Naive thymus-derived CD4-positive, alpha-beta T cell (primary cell): ENCODE measurements around the gene IFIT1. TPM values are rescaled to one million over a fixed set of nuclear protein-coding genes. Genes with fewer than 3 reads are reported as not detected.

Experiments used
- ATAC-seq: fragments of 150-1000 bp; cut with Tn5 transposase; 2 replicates; pipeline ENCODE4 v1.10.0; 2021; ENCODE audit warnings: mild to moderate bottlenecking, moderate library complexity
- CTCF ChIA-PET: fragments of 350-600 bp; sonication (Branson Sonifier 250); formaldehyde crosslinking; loops from one replicate; lab custom pipeline; 2021; ENCODE audit warnings: antibody characterized with exemption; lab: Charles Lee
- POLR2A ChIA-PET: fragments of 350-600 bp; sonication (Branson Sonifier 250); formaldehyde crosslinking; loops from one replicate; lab custom pipeline; 2021; ENCODE audit warnings: antibody characterized with exemption, inconsistent platforms; lab: Charles Lee
- DNase-seq, 9 donors: peaks; one replicate each; pipeline versions ENCODE4 v3.0.0 to v3.0.0-alpha.2; 2020 to 2022; ENCODE audit warnings: mixed read lengths in 1 of 9
- H3K27ac ChIP-seq: one replicate; pipeline ENCODE4 v1.7.0; 2013; ENCODE audit warnings: mild to moderate bottlenecking, low read depth, low read length, moderate library complexity
- H3K27me3 ChIP-seq, 2 donors: one replicate each; pipeline ENCODE4 v1.7.0; 2013; ENCODE audit warnings: low read length in 2 of 2, mild to moderate bottlenecking in 2 of 2, moderate library complexity in 2 of 2; ENCODE audit not compliant: control insufficient read depth in 2 of 2, insufficient read depth in 2 of 2
- H3K36me3 ChIP-seq, 3 experiments: 1 replicate in 2 of 3; 2 replicates in 1 of 3; pipeline ENCODE4 v1.7.0; 2013; ENCODE audit warnings: low read length in 3 of 3, mild to moderate bottlenecking in 3 of 3, moderate library complexity in 1 of 3; ENCODE audit not compliant: insufficient read depth in 3 of 3, control insufficient read depth in 2 of 3
- H3K4me1 ChIP-seq, 2 donors: one replicate each; pipeline ENCODE4 v1.7.0; 2013; ENCODE audit warnings: low read length in 2 of 2, mild to moderate bottlenecking in 2 of 2, moderate library complexity in 1 of 2; ENCODE audit not compliant: control insufficient read depth in 2 of 2, insufficient read depth in 2 of 2
- H3K4me3 ChIP-seq: 2 replicates; pipeline ENCODE4 v1.7.0; 2013; ENCODE audit warnings: mild to moderate bottlenecking, low read length
- H3K9me3 ChIP-seq, 3 experiments: 1 replicate in 2 of 3; 2 replicates in 1 of 3; pipeline ENCODE4 v1.7.0; 2013; ENCODE audit warnings: low read length in 3 of 3; ENCODE audit not compliant: control insufficient read depth in 2 of 3
- H3K27ac Mint-ChIP-seq, 9 donors: one replicate each; pipeline ENCODE4 v1.8.0; 2020 to 2022; ENCODE audit warnings: mixed read lengths in 9 of 9, mild to moderate bottlenecking in 8 of 9, moderate library complexity in 5 of 9, inconsistent platforms in 2 of 9
- H3K27me3 Mint-ChIP-seq, 5 donors: one replicate each; pipeline ENCODE4 v1.8.0; 2021 to 2022; ENCODE audit warnings: mixed read lengths in 5 of 5, mild to moderate bottlenecking in 1 of 5
- H3K36me3 Mint-ChIP-seq, 5 donors: one replicate each; pipeline ENCODE4 v1.8.0; 2020 to 2022; ENCODE audit warnings: mixed read lengths in 5 of 5, mild to moderate bottlenecking in 3 of 5, inconsistent platforms in 1 of 5
- H3K4me1 Mint-ChIP-seq, 7 donors: one replicate each; pipeline ENCODE4 v1.8.0; 2020 to 2022; ENCODE audit warnings: mixed read lengths in 7 of 7, mild to moderate bottlenecking in 3 of 7, inconsistent platforms in 1 of 7
- H3K4me3 Mint-ChIP-seq, 10 donors: one replicate each; pipeline ENCODE4 v1.8.0; 2020 to 2022; ENCODE audit warnings: mild to moderate bottlenecking in 10 of 10, mixed read lengths in 10 of 10, moderate library complexity in 6 of 10, inconsistent platforms in 2 of 10
- H3K9me3 Mint-ChIP-seq, 11 donors: one replicate each; pipeline ENCODE4 v1.8.0; 2020 to 2022; ENCODE audit warnings: mixed read lengths in 11 of 11, mild to moderate bottlenecking in 4 of 11, inconsistent platforms in 1 of 11, moderate library complexity in 1 of 11
- intact Hi-C, 2 donors: fragments of 100-400 bp; cut with micrococcal nuclease; formaldehyde crosslinking; loops; one replicate each; pipeline ENCODE4 v1.15.1; 2023
- polyA plus RNA-seq, 2 donors: library from polyadenylated mRNA; unstranded; fragments of 300-500 nt; fragmentation: Illumina TruSeq; gene quantifications; one replicate each; pipeline ENCODE4 v1.2.3, GENCODE V29; 2021
- total RNA-seq, 6 experiments: library from RNA in 5 of 6; stranded (reverse) in 5 of 6; gene quantifications; 1 replicate in 5 of 6; 2 replicates in 1 of 6; pipeline ENCODE4 v1.2.3 and lab custom pipeline; 2021 to 2026

Gene IFIT1, protein sequence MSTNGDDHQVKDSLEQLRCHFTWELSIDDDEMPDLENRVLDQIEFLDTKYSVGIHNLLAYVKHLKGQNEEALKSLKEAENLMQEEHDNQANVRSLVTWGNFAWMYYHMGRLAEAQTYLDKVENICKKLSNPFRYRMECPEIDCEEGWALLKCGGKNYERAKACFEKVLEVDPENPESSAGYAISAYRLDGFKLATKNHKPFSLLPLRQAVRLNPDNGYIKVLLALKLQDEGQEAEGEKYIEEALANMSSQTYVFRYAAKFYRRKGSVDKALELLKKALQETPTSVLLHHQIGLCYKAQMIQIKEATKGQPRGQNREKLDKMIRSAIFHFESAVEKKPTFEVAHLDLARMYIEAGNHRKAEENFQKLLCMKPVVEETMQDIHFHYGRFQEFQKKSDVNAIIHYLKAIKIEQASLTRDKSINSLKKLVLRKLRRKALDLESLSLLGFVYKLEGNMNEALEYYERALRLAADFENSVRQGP
- total RNA-seq: 10 to 100 TPM in 1 of 5 experiments, 1 to 10 TPM in 4; 1.7 to 15.7 (median 6.5) TPM
- polyA plus RNA-seq: 10 to 100 TPM in 1 of 2 donors, 1 to 10 TPM in 1; 4.7 to 16.5 TPM
- 12.7 reads per million, percentile 40 among the genes with 10 or more reads in this experiment for total RNA-seq (lab: John Stamatoyannopoulos, UW)

DNA sequence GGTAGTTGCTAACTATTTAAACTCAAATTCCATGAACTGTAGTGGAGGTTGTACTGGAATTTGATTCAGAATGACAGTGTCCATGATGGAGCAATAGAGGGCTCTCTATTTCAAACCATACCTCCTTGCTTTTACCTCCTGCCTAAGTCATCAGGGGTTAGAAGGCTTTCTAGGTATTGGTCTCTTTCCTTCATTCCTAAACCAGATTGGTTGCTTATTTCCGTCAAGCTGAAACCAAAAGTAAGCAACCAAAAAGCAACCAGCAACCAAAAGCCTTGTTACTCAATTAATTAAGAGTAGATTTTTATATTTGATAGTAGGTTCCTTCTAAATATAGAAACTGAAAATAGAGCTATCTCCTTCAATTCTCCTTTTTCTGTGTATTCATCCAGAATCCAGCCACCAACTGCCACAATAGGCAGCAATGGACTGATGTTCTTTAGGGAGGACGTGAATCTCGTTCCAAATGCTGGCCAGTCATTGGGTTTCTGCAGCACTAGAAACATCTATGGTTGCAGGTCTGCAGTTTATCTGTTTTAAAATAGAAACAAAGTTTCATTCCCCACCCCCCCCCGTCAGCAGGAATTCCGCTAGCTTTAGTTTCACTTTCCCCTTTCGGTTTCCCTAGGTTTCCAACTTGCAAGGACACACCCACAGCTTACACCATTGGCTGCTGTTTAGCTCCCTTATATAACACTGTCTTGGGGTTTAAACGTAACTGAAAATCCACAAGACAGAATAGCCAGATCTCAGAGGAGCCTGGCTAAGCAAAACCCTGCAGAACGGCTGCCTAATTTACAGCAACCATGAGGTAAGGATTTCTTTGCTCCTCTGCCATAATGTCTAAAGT lies at the start of gene IFIT1:
Gene IFIT1, plus strand, starts transcription at position 717 of the 850 bp plus-strand sequence. Its CDS starts 90 bp downstream, at position 807.
- Histone ChIP-seq H3K4me1 (peaks cover 14 to 19% of the 10 kb centered on the region in 2 donors), H3K36me3 (no peaks in the 10 kb centered on the region), H3K27ac (peak within 1 kb of the TSS; percentile 72), H3K27me3 (no peaks in the 10 kb centered on the region), H3K4me3 (peak within 1 kb of the TSS; percentile 82), H3K9me3 (no peaks in the 10 kb centered on the region)
- DNase-seq (peak in 8 of 9 donors; percentile 36 to 84 (median 72)), ATAC-seq (peak; percentile 96)
- H3K9me3 Mint-ChIP-seq: no peaks in the 10 kb centered on the region
- intact Hi-C loops: loop anchor here (1.0 to 5.0 kb wide), 12 partner anchors 22 to 1529 kb away; partner anchors contain the start of genes IFIT5 (in 2 of the 2), FAS (in 1 of the 2), IFIT2 (in 1 of the 2) and KIF20B (in 1 of the 2)
- peaks cover 14 to 53% (median 45%) of the 10 kb centered on the region in 7 donors for H3K4me1 Mint-ChIP-seq
- H3K4me3 Mint-ChIP-seq: peak within 1 kb of the TSS; percentile 85 to 96 (median 90)
- ChIA-PET CTCF (interaction anchor here (0.7 to 2.5 kb wide), 12 partner anchors 9 to 1775 kb away, joined by 3 to 8 read pairs (median 4); partner anchors contain the start of genes IFIT2 and IFIT5), POLR2A (interaction anchor here (0.6 to 4.2 kb wide), 16 partner anchors 8 to 172 kb away, joined by 3 to 61 read pairs (median 6); partner anchors contain the start of genes IFIT2, IFIT3, IFIT5 and LIPA)
- peaks cover 0 to 19% (median 8%) of the 10 kb centered on the region in 5 donors for H3K36me3 Mint-ChIP-seq
- H3K27me3 Mint-ChIP-seq: peaks cover 0 to 6% (median 0%) of the 10 kb centered on the region in 5 donors
- peak within 1 kb of the TSS; percentile 87 to 97 (median 93) for H3K27ac Mint-ChIP-seq

DNA sequence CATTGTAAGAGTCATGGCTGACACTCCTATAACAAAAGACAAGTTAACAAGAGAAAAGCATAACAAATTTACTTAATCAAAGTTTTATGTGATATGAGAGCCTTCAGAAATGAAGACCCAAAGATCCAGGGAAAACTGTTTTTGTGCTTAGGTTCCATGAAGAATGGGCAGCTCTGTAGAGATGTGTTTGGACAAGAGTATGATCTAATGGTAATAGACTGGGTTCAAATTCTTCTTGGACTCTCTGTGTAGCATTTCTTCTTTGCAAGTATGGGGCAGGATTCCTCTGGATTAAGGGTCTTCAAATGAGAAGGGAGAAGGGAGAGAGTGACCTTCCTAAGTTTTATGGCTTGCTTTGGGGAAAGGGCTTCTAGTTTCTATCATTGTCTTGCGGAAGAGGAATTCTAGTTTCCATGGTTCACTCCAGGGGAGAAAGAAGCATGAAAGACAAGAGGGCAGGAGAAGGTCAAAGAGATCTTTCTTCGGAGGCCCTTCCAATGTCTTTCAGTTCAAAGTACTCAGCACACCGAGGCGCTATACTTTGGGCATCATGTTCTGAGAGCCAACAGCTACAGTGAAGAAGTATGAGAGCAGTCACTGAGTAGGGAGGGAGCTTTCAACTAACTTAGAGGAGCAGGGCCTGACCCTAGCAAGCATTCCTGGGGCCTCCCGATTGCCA lies 49.2 kb upstream of the IFIT1 start:
- Mint-ChIP-seq H3K27me3 (peaks cover 0 to 48% (median 0%) of the 10 kb centered on the region in 5 donors), H3K4me1 (peaks cover 0 to 9% (median 4%) of the 10 kb centered on the region in 7 donors), H3K4me3 (no peak overlapping the region), H3K9me3 (peaks cover 0 to 2% (median 0%) of the 10 kb centered on the region in 11 donors), H3K36me3 (peaks cover 14 to 32% (median 23%) of the 10 kb centered on the region in 5 donors), H3K27ac (no peak overlapping the region)
- H3K27me3 ChIP-seq: no peaks in the 10 kb centered on the region
- CTCF ChIA-PET: interaction anchor here (0.6 kb wide), 1 partner anchor 1907 kb away, joined by 3 read pairs; no protein-coding TSS in a partner anchor
- no peak overlapping the region for H3K27ac ChIP-seq
- no peaks in the 10 kb centered on the region for H3K4me1 ChIP-seq
- intact Hi-C loops: no loop called here
- DNase-seq: no peak
- peaks cover 0 to 7% (median 5%) of the 10 kb centered on the region in 3 experiments for H3K36me3 ChIP-seq
- H3K9me3 ChIP-seq: no peaks in the 10 kb centered on the region
- H3K4me3 ChIP-seq: no peak overlapping the region
- ATAC-seq: no peak
- POLR2A ChIA-PET: interaction anchor here (1.5 kb wide), 1 partner anchor 92 kb away, joined by 3 read pairs; the partner anchor contains the start of gene LIPA

DNA sequence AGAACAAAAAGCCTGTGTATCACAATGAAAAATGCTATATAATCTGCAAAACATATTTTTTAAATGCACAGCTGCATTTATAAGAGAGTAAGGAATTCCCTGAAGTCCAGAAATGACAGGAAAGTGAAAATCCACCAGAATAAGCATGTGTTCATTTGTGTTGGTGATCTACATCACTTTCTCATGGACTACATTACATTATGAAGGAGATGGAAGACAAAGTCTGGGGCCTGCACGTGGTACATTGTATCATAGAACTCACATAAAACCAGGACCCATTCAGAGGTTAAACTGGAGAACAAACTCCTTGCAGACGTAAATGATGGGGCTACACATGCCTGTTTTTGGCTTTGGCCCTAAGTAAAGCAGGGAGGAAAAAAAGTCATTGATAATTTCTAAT lies 48.3 kb upstream of the IFIT1 start:
- Histone ChIP-seq H3K36me3 (peaks cover 0 to 7% (median 4%) of the 10 kb centered on the region in 3 experiments), H3K4me1 (no peaks in the 10 kb centered on the region), H3K27ac (no peak overlapping the region), H3K9me3 (no peaks in the 10 kb centered on the region), H3K4me3 (no peak overlapping the region), H3K27me3 (no peaks in the 10 kb centered on the region)
- intact Hi-C loops: no loop called here
- ChIA-PET CTCF (no interaction called here), POLR2A (no interaction called here)
- ATAC-seq (no peak), DNase-seq (no peak)
- no peak overlapping the region for H3K27ac Mint-ChIP-seq
- peaks cover 0 to 2% (median 0%) of the 10 kb centered on the region in 11 donors for H3K9me3 Mint-ChIP-seq
- no peak overlapping the region for H3K4me3 Mint-ChIP-seq
- H3K4me1 Mint-ChIP-seq: peaks cover 0 to 10% (median 6%) of the 10 kb centered on the region in 7 donors
- peaks cover 9 to 23% (median 14%) of the 10 kb centered on the region in 5 donors for H3K36me3 Mint-ChIP-seq
- H3K27me3 Mint-ChIP-seq: peaks cover 0 to 53% (median 0%) of the 10 kb centered on the region in 5 donors

DNA sequence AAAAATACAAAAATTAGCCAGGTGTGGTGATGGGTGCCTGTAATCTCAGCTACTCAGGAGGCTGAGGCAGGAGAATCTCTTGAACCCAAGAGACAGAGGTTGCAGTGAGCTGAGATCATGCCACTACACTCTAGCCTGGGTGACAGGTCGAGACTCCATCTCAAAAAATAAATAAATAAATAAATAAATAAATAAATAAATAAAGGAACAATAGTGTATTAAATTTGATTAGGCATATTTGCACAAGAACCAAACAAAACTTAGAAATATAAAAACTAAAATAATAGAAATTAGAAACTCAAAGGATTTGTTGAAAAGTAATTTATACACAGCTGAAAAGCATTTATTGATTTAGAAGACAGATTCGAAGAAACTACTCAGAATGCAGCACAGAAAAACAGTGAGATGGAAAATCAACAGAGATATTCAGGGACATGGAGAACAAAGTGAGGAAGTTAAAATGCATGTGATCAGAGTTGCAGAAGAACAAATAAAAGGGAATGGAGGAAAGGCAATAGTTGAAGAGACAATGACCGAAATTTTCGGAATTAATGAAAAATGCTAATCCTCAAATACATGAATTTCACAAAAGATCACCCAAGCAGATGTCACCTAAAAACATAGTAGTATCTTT lies 46.9 kb upstream of the IFIT1 start:
- Histone ChIP-seq H3K36me3 (no peaks in the 10 kb centered on the region), H3K4me1 (no peaks in the 10 kb centered on the region), H3K27ac (no peak overlapping the region), H3K4me3 (no peak overlapping the region), H3K9me3 (no peaks in the 10 kb centered on the region), H3K27me3 (no peaks in the 10 kb centered on the region)
- POLR2A ChIA-PET: no interaction called here
- H3K9me3 Mint-ChIP-seq: no peaks in the 10 kb centered on the region
- intact Hi-C loops: no loop called here
- no peak for ATAC-seq
- H3K36me3 Mint-ChIP-seq: peaks cover 0 to 13% (median 4%) of the 10 kb centered on the region in 5 donors
- peaks cover 1 to 11% (median 8%) of the 10 kb centered on the region in 7 donors for H3K4me1 Mint-ChIP-seq
- H3K4me3 Mint-ChIP-seq: no peak overlapping the region
- CTCF ChIA-PET: no interaction called here
- peaks cover 0 to 60% (median 0%) of the 10 kb centered on the region in 5 donors for H3K27me3 Mint-ChIP-seq
- no peak for DNase-seq
- H3K27ac Mint-ChIP-seq: no peak overlapping the region

DNA sequence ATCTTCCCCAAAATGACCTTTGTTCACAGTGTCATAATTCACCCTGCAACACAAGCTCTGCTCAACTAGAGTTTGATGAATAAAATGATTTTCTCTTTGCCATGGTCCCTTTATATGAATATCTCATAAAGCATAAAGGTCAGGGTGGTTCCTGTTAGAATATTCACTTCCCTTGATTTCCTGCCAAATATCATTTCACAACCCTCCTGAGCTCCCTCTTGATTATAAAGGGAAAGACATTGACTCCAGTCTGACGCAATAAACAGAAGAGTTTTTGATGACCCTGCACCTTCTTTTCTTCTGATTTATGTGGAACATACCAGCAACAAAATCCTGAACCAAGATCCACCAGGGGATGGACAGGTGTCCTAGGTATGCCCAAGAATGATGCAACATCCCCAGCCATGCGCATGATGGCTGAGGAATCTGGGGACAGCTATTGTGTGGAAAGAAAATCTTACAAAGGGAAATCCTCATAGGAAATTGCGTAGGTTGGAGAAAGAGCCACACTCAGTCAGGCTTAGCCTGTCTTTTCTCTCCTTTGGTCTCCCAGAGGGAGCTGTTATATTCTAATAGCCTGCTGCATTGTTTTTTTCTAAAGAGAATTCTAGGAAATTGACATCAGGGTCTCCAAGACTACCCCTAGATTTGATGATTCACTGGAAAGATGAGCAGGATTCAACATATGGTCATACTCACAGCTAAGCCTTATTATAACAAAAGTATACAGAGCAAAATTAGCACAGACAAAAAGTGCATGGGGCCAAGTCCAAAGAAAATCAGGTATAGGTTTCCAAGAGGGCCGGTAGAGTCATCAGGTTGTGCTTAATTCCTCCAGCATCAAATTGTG lies 45.8 kb upstream of the IFIT1 start:
- H3K36me3 ChIP-seq: no peaks in the 10 kb centered on the region
- intact Hi-C loops: no loop called here
- Mint-ChIP-seq H3K9me3 (no peaks in the 10 kb centered on the region), H3K4me3 (no peak overlapping the region), H3K27me3 (peaks cover 0 to 68% (median 0%) of the 10 kb centered on the region in 5 donors), H3K4me1 (peaks cover 8 to 20% (median 17%) of the 10 kb centered on the region in 7 donors), H3K36me3 (peaks cover 0 to 7% (median 0%) of the 10 kb centered on the region in 5 donors), H3K27ac (no peak overlapping the region)
- no peak for ATAC-seq
- no peaks in the 10 kb centered on the region for H3K9me3 ChIP-seq
- ChIA-PET POLR2A (interaction anchor here (1.0 kb wide), 1 partner anchor 22 kb away, joined by 3 read pairs; no protein-coding TSS in a partner anchor), CTCF (interaction anchor here (0.6 kb wide), 1 partner anchor 83 kb away, joined by 3 read pairs; no protein-coding TSS in a partner anchor)
- no peak overlapping the region for H3K4me3 ChIP-seq
- H3K27ac ChIP-seq: no peak overlapping the region
- no peak for DNase-seq
- H3K27me3 ChIP-seq: no peaks in the 10 kb centered on the region
- H3K4me1 ChIP-seq: no peaks in the 10 kb centered on the region
